AG20443 (cell line): ENCODE results near the gene P3H3.
A peak's percentile ranks its signal among the peaks of the same experiment; 100 is the strongest.
"Not testable (repeated sequence)": the region's sequence is repeated elsewhere in the genome, so short reads cannot be mapped to it uniquely, and the experiment has no call there.

ENCODE experiments used
- DNase-seq: peaks from one replicate; pipeline ENCODE4 v3.0.0; 2012; ENCODE audit warnings: low spot score, mixed read lengths

Gene P3H3

DNA sequence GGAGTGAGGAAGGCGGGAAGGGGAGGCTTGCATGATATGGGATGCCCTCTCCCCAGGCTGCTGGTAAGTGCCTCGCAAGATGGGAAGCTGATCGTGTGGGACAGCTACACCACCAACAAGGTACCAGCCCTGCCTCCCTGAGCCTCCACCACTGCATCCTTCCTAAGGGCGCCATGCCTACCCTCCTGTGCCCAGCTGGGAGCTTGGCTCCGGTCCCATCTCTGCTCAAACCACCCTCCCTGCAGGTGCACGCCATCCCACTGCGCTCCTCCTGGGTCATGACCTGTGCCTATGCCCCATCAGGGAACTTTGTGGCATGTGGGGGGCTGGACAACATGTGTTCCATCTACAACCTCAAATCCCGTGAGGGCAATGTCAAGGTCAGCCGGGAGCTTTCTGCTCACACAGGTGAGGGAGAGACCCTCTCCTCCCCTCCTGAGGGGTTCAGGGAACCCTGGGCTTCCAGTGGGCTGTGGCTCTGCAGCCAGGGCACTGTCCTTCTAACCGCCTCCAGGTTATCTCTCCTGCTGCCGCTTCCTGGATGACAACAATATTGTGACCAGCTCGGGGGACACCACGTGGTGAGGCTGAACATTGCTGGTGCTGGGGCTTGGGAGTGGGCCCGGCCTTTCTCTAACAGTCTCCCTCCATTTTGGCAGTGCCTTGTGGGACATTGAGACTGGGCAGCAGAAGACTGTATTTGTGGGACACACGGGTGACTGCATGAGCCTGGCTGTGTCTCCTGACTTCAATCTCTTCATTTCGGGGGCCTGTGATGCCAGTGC, 15.1 kb downstream of the P3H3 start:
- DNase-seq = no peak

DNA sequence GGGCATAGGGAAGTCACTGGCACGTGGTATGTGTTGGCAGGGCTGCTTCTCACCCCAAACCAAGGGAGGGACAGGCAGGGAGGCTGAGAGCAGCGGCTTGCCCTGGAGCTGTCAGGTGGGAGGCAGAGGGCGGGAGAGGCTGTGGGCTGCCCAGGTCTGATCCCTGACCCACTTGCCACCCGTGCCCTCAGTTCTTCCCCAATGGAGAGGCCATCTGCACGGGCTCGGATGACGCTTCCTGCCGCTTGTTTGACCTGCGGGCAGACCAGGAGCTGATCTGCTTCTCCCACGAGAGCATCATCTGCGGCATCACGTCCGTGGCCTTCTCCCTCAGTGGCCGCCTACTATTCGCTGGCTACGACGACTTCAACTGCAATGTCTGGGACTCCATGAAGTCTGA, 17.2 kb downstream of the P3H3 start:
- DNase-seq = no peak

DNA sequence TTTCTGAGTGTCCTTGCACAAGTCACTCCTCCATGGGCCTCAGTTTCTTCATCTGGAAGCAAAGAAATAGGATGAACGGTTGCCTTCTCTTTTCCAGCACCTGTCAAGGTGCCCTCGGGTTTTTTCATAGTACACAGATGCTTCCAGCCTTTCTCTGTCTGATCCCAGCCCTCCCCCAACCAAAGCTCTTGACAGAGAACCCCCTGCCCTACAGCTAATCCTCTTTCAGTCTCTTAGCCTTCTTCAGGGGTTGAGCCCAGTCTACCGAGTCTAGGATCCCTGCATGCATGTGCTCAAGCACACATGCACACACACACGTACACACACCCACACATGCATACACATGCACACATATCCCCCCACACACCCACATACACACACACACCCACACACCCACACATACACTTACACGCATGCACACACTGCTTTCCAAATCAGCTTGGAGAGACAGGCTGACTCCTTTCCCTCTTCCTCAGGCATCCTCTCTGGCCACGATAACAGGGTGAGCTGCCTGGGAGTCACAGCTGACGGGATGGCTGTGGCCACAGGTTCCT, 18.2 kb downstream of the P3H3 start:
- DNase-seq = no peak

DNA sequence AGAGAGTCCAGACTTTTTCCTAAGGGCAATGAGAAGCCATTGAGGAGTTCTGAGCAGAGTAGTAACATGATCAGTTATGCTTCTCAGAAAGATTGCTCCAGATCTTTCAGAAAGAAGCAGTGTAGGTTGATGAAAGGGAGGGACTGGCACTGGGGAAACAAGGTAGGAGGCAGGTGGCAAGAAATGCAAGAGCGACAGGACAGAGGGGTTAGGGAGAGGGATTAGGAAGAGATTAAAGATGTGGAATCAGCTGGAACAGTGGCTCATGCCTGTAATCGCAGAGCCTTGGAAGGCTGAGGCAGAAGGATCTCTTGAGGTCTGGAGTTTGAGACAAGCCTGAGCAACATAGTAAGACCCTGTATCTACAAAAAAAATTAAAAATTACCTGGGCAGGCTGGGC, 19.5 kb downstream of the P3H3 start:
- DNase-seq = no peak

DNA sequence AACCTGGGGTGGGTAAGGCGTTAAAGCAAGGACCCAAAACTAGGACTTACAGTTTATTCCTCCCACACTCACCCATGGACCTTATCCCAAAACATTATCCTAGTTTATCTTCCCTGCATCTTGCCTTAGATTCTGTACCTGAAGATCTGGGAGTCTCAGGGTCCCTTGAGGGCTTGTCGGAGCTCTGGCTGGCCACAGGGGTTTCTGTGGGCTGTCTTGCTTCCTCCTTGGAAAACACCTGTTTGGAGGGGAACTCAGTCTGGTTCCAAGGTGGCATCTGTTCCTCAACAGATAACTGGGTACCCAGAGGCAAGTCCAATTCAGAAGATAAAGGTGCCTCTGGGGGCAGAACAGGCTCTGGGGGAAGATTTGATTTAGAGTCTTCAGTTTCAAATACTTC, 21.2 kb downstream of the P3H3 start:
- DNase-seq = no peak

DNA sequence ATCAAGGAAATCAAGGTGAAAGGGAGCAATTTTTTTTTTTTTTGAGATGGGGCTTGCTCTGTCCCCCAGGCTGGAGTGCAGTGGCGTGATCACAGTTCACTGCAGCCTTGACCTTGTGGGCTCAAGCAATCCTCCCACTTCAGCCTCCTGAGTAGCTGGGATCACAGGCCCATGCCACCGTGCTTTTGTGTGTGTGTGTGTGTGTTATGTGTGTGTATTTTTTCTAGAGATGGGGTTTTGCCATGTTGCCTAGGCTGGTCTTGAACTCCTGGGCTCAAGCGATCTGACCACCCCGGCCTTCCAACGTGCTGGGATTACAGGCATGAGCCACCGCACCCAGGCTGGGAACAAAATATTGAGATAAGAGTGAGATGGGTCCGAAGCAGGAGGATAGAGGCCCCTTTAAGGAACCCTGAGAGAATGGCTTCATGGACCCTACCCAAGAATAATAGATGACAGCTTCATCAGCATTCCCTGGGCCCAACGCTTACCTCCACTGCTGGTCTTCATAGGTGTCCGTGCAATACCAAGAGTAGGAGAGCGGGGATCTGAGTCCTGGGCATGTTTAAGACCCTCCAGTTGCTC, 21.9 kb downstream of the P3H3 start:
- DNase-seq = no peak

DNA sequence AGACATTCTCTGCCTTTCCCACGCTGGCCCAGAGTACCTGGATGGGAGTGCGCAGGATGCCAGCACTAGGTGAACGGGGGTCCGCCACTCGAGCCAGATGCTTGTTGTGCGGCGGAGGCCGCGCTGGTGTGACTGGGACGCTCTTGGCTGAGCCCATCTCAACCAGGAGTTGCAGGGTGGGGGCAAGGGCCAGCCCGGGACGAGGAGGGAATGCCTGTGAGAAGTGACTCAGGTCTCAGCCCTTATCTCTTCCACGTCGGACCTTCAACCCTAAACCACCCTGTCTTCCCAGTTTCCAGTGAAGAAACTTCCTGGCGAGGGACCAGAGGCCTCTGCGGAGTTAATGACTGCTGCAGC, 22.6 kb downstream of the P3H3 start:
- peak; percentile 27 for DNase-seq

DNA sequence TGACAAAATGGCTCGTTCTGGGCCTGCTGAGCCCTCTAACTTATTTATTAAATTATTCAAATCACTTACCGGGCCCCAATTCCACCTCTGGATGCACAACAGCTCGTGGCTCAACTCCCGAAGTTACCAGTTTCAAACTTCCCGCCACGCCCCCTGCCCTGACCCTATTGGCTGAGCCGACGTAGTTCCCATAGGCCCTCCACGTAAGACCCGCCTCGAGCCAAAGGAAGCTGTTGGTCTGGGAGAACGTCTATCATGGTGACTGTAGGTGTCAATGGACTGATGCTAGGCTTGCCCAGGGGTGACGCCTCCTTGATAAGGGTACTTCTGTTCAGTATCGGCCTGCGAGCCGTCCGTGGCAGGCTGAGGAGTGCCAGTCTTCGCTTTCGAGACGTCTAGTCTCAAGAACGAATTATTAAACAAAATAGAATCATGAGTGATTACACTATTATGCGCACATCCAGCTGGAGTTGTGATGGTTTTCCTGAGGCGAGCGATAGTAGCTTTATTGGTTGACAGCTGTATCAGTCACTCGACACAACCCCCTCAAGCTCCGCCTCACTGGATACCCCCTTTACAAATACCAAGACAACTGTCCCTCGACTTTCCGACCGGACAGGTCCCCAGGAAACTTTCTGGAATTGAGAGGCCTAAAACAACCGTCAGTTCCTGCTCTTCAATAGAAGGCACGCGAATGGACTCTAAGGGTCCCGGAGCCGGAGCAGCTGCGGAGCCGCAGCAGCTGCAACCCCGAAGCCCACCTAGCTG, 23.1 kb downstream of the P3H3 start, which contains the start of gene CDCA3:
Gene CDCA3 (minus strand): TSS at position 134 of the 768 bp plus-strand sequence. CDS start 334 bp downstream, outside the sequence.
- DNase-seq = peak; percentile 99

DNA sequence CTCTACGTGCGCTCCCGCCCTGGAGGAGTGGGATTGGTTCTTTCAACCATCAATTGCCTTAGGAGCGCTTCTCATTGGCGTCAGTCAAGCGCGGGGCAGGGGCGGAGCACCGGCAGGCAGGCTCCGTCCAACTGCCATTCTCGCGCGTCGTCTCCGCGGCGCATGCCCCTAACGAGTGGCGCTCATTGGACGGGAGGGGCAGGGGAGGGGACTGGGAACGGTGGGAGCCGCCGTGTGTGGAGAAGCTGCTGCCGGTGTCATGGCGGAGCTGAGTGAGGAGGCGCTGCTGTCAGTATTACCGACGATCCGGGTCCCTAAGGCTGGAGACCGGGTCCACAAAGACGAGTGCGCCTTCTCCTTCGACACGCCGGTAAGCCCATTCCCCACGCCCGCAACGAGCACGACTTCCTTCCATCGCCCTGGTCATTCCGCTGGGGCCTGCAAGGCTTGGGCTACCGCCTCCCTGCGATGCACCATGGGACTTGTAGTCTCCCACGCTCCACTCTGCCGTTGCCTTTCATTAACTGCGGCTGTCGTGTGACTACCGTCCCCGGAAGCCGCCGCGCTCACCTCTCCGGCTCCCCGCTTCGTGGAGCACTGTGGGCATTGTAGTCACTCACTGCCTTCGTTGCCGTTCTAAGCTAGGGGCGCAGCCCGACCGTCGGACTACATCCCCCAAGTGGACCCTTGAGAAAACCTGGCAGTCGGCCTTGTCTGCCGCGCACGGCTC, 23.9 kb downstream of the P3H3 start, which contains the start of gene USP5:
Gene USP5 (plus strand): TSS at position 230 of the 730 bp plus-strand sequence. CDS start 30 bp downstream, at position 260.
- peak; percentile 98 for DNase-seq

DNA sequence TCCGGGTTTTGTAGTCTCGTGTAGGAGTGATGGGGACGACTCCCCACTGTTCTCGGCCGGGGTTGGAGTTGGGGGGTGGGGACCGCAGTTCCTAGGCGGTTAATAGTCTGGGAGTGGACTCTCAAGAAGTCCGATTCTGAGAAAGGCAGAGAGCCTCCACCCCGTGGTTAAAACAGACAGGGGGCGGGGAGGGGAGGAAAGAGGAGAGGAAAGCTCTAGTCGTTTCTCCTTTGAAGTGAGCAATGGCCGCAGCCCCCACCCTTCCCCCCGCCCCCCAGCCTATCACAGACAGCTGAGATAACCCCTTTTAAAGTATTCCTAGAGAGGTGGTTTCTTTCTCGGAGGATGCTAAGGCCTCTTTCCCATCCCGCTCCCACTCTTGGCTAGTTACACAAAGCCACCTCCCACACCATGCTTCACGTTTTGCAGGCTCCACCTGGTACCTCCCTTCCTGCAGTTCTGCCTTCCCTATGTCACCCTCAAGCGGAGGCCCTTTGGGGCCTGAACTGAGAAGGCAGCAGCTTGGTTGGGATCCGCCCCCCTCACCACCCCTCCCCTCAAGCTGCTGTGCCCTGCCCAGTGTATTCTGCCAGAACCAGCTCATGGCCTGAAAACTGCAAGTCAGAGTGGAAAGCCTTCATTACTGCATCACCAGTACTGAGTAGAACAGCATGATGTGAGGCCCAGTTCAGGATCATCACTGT, 24.6 kb downstream of the P3H3 start:
- DNase-seq = peak; percentile 78

DNA sequence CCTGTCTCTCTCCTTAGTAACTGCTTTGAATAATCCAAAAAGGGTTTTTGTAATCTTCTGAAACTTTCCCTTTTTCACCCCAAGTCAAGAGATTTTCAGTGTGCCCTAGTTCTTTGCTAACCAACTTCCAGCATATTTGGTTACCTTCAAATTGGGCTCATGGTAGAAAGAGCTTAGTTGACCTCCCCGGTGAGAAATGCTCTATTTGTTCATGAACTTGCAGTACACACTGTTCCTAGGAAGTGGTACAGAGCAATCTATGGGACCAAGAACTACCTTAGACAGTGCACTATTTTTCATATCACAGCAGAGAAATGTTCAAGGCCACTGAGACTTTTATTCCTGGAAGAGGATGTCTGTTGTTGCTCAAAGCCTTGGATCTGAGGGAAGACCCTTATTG, 25.4 kb downstream of the P3H3 start:
- no peak for DNase-seq

DNA sequence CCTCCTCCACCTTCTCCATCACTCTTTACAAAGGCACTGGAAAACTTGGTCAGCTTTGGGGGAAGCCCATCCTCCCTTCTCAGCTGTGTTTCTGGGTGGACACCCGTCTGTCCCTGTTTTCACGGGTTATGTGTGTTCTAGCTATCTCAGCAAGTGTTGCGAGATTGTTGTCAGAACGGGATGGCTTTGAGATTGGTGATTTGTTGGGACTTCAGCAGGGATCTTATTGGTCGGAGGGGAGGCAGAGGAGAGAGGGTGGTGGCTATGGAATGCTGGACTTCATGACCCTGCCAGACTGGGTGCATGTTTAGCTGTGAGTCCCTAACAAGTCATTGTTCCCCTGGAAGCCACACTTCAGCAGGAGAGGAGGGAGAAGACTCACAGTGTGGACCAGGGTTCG, 25.8 kb downstream of the P3H3 start:
- DNase-seq = no peak

DNA sequence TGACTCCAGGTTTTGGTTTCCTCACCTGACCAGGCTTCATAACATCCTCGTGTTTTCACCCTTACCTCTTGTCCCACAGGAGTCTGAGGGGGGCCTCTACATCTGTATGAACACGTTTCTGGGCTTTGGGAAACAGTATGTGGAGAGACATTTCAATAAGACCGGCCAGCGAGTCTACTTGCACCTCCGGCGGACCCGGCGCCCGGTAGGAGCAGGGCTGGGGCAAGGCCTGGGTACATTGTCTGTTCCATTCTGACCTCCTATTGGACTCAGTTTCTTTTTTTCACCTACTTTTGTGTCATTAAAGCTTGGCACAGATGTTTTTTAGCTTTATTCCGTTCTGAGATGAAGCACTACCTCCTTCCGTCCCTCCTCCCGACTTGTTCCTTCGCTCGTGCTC, 27.1 kb downstream of the P3H3 start:
- DNase-seq = no peak

DNA sequence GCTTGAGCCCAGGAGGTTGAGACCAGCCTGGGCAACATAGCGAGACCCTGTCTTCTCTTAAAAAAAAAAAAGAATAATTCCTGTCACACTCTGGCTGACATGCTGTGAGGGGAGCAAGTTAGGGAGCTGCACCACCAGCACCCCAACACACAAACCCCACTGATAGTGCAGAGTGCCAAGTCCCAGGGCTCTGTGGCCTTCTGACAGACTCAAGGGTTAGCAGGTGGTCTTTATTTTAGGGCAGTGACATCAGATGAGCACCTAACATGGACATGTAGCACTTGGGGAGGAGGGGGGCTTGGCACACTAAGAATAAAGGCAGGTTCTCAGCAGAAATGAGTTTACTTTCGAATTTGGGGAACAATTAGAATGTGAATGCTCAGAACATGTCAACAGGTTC, 30.6 kb downstream of the P3H3 start:
- no peak for DNase-seq

DNA sequence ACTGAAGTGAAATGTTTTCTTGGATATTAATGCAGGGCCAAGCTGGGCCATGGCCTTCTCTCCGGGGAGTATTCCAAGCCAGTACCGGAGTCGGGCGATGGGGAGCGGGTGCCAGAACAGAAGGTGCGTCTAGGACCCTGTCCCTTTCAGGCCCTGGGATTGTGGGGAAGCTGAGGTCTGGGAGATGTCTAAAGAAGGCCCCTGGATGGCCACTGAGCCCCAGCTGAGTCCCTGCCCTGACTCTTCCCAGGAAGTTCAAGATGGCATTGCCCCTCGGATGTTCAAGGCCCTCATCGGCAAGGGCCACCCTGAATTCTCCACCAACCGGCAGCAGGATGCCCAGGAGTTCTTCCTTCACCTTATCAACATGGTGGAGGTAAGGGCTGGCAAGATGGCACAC, 31.9 kb downstream of the P3H3 start:
- no peak for DNase-seq

DNA sequence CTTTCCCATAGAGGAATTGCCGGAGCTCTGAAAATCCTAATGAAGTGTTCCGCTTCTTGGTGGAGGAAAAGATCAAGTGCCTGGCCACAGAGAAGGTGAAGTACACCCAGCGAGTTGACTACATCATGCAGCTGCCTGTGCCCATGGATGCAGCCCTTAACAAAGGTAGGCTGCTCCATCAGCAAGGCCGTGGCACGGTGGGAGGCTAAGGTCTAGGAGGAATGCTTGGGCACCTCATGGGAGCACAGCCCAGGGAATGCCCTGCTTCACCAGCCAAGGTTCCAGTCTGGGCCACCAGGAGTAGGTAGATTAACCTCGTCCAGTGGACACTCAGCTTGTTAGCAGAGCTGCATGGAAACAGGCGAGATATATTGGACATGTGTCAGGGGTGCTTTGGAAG, 32.7 kb downstream of the P3H3 start:
- DNase-seq = no peak

DNA sequence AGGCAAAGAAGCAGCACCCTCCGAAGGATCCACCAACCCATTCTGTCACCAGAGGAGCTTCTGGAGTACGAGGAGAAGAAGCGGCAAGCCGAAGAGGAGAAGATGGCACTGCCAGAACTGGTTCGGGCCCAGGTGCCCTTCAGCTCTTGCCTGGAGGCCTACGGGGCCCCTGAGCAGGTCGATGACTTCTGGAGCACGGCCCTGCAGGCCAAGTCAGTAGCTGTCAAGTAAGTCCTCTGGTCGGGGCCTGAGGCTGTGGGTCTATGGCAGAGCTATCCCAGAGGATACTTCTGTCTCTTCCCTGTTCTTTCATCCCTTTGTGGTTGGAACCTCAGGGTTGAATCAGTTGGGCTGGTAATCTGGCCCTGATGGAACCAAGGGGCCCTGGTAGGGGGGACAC, 33.2 kb downstream of the P3H3 start:
- no peak for DNase-seq

DNA sequence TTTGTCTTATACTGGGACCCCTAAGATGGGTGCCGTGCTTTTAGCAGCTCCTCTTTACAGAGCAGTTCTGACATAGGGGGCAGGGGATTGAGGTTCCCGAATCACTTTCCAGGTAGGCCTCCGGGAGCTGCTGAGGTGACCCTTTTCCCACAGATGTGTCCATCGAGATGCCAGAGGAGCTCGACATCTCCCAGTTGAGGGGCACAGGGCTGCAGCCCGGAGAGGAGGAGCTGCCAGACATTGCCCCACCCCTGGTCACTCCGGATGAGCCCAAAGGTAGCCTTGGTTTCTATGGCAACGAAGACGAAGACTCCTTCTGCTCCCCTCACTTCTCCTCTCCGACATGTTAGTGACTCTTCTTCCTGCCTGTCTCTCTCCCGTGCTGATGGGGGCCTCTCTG, 34.8 kb downstream of the P3H3 start:
- DNase-seq = no peak

DNA sequence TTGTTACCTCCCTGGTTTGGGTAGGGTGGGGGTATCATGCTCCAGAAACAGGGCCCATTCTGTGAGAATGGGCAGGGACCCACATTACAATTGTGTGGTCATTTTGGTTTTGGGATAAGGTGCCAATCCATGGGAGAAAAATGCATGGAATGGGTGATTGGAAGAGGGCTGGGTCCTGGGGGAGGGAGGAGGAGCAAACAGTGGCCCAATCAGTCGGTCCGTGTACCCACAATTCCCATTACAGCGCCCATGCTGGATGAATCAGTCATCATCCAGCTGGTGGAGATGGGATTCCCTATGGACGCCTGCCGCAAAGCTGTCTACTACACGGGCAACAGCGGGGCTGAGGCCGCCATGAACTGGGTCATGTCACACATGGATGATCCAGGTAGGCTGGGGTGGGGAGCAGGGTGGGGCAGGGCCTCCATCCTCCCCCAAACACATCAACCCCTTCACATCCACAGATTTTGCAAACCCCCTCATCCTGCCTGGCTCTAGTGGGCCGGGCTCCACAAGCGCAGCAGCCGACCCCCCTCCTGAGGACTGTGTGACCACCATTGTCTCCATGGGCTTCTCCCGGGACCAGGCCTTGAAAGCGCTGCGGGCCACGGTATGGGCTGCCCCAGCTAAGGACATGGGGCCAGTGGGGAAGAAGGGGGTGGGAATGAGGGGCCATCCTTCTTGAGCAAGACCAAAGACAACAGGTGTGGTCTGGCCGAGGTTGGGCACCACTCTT, 35.5 kb downstream of the P3H3 start:
- no peak for DNase-seq

DNA sequence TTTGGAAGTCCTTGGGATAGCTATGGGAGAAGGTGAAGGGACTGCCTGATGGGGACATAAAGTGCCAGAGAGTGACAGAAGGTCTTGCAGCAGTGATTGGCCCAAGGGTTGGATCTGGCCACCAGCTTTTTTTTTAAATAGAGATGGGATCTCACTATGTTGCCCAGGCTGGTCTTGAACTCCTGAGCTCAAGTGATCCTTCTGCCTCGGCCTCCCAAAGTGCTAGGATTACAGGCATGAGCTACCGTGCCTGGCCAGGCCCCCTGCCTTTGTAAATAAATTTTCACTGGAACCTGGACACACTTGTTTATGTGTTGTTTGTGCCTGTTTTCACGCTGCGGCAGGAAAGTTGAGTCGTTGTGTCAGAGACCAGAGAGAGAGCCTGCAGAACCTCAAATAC, 37.1 kb downstream of the P3H3 start:
- not testable (repeated sequence) for DNase-seq
